HAP-1 (cell line): ENCODE measurements around the gene TNFRSF14.

Experiments used
- DNase-seq, 2 experiments: peaks; one replicate each; pipeline ENCODE4 v3.0.0-alpha.2; 2016 to 2020; ENCODE audit warnings: low spot score in 2 of 2
- H3K27me3 ChIP-seq: fragments of 250-450 bp; sonication (Bioruptor Pico); 2 replicates; pipeline ENCODE4 v1.5.1; 2020; ENCODE audit warnings: low read depth, mild to moderate bottlenecking, moderate library complexity
- H3K36me3 ChIP-seq: fragments of 250-450 bp; sonication (Bioruptor Pico); replicated peaks from 2 replicates; pipeline ENCODE4 v1.5.1; 2020; ENCODE audit warnings: mild to moderate bottlenecking
- H3K4me1 ChIP-seq: fragments of 250-450 bp; sonication (Bioruptor Pico); 2 replicates; pipeline ENCODE4 v1.5.1; 2020; ENCODE audit warnings: mild to moderate bottlenecking
- H3K4me3 ChIP-seq: fragments of 250-450 bp; sonication (Bioruptor Pico); 2 replicates; pipeline ENCODE4 v1.5.1; 2020; ENCODE audit warnings: mild to moderate bottlenecking, moderate library complexity
- H3K9me3 ChIP-seq: fragments of 250-450 bp; sonication (Bioruptor Pico); 2 replicates; pipeline ENCODE4 v1.5.1; 2020; ENCODE audit warnings: mild to moderate bottlenecking, moderate library complexity
- in situ Hi-C: fragments of 300-500 bp; cut with MboI; formaldehyde crosslinking; loops from 3 replicates; pipeline ENCODE4 v1.14.3; 2020; ENCODE audit warnings: low sequenced_read_pairs, inconsistent platforms, mixed read lengths

The TNFRSF14 gene

GRCh38 chr1:2538376-2538775 lies 17.8 kb upstream of the TNFRSF14 start:
- Histone ChIP-seq H3K4me1 (peaks cover 3% of the 10 kb centered on the region), H3K36me3 (no peaks in the 10 kb centered on the region), H3K4me3 (no peak overlapping the region), H3K27me3 (no peaks in the 10 kb centered on the region; the same call in 1 of the 2 replicates), H3K9me3 (no peaks in the 10 kb centered on the region)
- in situ Hi-C loops: no loop called here
- DNase-seq: no peak

GRCh38 chr1:2538872-2539271 lies 17.3 kb upstream of the TNFRSF14 start:
- in situ Hi-C loops: no loop called here
- no peaks in the 10 kb centered on the region; the same call in 1 of the 2 replicates for H3K27me3 ChIP-seq
- no peaks in the 10 kb centered on the region for H3K9me3 ChIP-seq

GRCh38 chr1:2539312-2539907 lies 16.8 kb upstream of the TNFRSF14 start:
- DNase-seq: peak in 1 of 2 experiments; percentile 72
- in situ Hi-C loops: no loop called here

More at GRCh38 chr1:2538872-2539271, 17.3 kb upstream of the TNFRSF14 start:
- Histone ChIP-seq H3K4me1 (peaks cover 8% of the 10 kb centered on the region), H3K36me3 (no peaks in the 10 kb centered on the region), H3K4me3 (no peak overlapping the region)
- DNase-seq: no peak

GRCh38 chr1:2540816-2541492 lies 15.2 kb upstream of the TNFRSF14 start:
- Histone ChIP-seq H3K36me3 (no peaks in the 10 kb centered on the region), H3K27me3 (no peaks in the 10 kb centered on the region; the same call in 1 of the 2 replicates), H3K4me1 (peaks cover 27% of the 10 kb centered on the region), H3K4me3 (no peak overlapping the region), H3K9me3 (no peaks in the 10 kb centered on the region)
- DNase-seq: peak in 1 of 2 experiments; percentile 73
- in situ Hi-C loops: no loop called here

More at GRCh38 chr1:2539312-2539907, 16.8 kb upstream of the TNFRSF14 start:
- no peaks in the 10 kb centered on the region for H3K36me3 ChIP-seq
- H3K27me3 ChIP-seq: no peaks in the 10 kb centered on the region; the same call in 1 of the 2 replicates
- no peak overlapping the region for H3K4me3 ChIP-seq
- peaks cover 13% of the 10 kb centered on the region for H3K4me1 ChIP-seq
- no peaks in the 10 kb centered on the region for H3K9me3 ChIP-seq

- no peaks in the 10 kb centered on the region for H3K9me3 ChIP-seq
- H3K4me3 ChIP-seq: no peak overlapping the region
- peaks cover 31% of the 10 kb centered on the region for H3K4me1 ChIP-seq
- no peaks in the 10 kb centered on the region for H3K36me3 ChIP-seq
- in situ Hi-C loops: no loop called here
- no peaks in the 10 kb centered on the region for H3K27me3 ChIP-seq
- peak in 1 of 2 experiments; percentile 50 for DNase-seq
Observed at GRCh38 chr1:2541619-2542245, 14.4 kb upstream of the TNFRSF14 start.

- Histone ChIP-seq H3K9me3 (no peaks in the 10 kb centered on the region), H3K4me3 (no peak overlapping the region), H3K36me3 (no peaks in the 10 kb centered on the region), H3K4me1 (peaks cover 36% of the 10 kb centered on the region), H3K27me3 (no peaks in the 10 kb centered on the region)
- in situ Hi-C loops: no loop called here
- no peak for DNase-seq
Observed at GRCh38 chr1:2542246-2542915, 13.8 kb upstream of the TNFRSF14 start.

DNA sequence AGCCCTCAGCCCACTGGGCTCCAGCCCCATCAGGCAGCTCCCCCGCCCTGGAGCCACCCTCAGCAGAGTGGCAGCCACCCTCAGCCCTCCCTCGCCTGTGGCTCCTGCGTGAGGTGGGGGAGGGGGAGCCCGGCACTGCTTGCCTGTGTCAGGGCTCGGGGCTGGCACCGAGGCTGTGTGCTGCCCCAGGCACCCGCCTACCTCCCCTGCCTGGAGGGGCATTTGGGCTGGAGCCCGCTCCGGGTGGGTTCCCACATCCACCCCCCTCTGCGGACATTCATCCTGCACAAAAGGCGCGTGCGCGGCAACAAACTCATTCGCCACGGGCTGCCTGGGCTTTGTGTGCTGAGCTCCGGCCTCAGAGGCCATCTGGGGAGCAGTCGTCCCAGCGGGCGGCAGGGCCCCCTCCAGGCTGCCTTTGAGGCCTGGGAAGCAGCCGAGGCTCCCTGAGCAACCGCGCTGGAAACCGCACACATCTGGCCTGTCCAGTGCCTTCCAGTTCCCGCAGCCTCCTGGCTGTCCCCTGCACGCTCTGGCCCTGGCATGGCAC lies 12.6 kb upstream of the TNFRSF14 start:
- in situ Hi-C loops: no loop called here
- H3K4me3 ChIP-seq: no peak overlapping the region
- DNase-seq: peak in 1 of 2 experiments; percentile 40

DNA sequence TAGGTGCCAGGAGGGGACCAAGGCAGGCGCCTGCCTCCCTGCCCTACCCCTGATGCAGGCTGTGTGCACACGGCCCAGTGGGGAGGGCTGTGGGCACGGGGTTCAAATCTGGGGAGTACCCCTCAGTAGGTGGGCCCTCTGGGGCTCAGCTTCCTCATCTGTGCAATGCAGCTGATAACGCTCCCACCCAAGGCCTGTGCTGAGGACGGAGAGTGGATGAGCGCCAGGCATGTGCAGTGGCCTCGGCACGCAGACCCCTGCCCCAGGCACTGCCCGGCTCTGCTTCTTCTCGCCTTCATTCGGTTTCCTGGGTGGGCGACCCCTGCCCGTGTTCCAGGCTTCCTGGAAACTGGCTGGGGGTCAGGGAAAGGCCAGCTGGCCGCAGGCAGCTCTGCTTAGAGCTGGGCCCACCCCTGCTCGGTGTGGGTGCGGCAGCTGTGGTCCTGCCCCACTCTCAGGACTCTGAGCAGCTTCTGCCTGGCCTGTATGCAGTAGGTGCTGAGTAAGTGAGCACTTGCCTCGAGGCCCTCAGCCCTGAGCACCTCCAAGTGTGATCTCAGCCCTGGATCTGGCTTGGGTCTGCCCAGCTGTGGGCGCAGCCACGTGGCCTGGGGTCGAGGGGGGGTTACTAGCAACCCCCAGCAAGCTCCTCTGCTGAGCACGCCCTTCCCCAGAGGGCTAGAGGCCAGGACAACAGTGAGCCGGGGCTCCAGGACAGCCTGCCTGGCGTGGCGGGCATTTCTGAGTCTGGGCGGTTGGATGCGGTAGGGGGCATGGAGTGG lies 11.9 kb upstream of the TNFRSF14 start:
- DNase-seq: no peak
- in situ Hi-C loops: no loop called here
- no peak overlapping the region for H3K4me3 ChIP-seq
- peaks cover 45% of the 10 kb centered on the region for H3K4me1 ChIP-seq
- no peaks in the 10 kb centered on the region for H3K36me3 ChIP-seq
- no peaks in the 10 kb centered on the region for H3K9me3 ChIP-seq
- no peaks in the 10 kb centered on the region for H3K27me3 ChIP-seq

More for the DNA sequence above, 12.6 kb upstream of the TNFRSF14 start:
- H3K36me3 ChIP-seq: no peaks in the 10 kb centered on the region
- H3K9me3 ChIP-seq: no peaks in the 10 kb centered on the region
- H3K27me3 ChIP-seq: no peaks in the 10 kb centered on the region
- peaks cover 45% of the 10 kb centered on the region for H3K4me1 ChIP-seq

DNA sequence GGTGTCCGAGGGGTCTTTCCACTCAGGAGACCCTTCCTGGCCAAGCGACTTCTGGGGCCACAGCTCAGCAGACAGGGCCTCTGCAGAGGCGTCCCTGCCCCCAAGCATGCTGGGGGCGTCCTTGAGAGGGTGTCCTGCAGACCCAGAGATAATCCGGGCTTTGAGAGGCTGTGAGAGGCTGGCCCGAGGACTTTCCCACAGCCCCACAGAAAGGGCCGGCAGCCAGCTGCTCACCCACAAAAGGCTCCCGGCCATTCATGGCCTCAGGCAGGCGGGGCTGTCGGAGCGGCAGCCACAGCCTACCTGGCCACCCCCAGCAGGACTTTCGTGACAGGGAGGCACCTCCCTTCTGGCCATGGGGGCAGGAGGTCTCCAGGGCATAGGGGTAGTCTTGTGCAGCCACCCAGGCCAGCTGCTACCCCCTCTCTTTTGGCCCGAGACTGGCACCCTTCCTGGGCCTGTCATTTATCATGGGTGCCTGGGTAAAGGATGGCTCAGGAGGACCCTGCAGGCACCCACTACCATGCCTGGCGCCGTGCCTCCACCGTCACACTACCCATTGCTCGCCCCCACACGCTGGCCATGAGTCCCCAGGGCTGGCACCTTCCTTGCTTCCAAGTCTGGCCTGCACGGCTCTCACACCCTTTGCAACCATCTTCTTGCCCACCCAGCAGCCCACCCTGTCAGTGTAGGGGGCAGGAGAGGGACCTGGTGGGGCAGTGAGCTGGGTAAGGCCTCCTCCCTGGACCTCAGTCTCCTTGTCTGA lies 11.1 kb upstream of the TNFRSF14 start:
- in situ Hi-C loops: loop anchor here (5.0 kb wide), 1 partner anchor 133 kb away; the partner anchor contains the start of gene PEX10
- DNase-seq: peak; percentile 36 to 70
- no peaks in the 10 kb centered on the region for H3K36me3 ChIP-seq
- peaks cover 45% of the 10 kb centered on the region for H3K4me1 ChIP-seq
- H3K27me3 ChIP-seq: no peaks in the 10 kb centered on the region
- no peaks in the 10 kb centered on the region for H3K9me3 ChIP-seq
- peak overlapping the region; percentile 24 for H3K4me3 ChIP-seq

- no peaks in the 10 kb centered on the region for H3K9me3 ChIP-seq
- in situ Hi-C loops: loop anchor here (5.0 kb wide), 1 partner anchor 134 kb away; the partner anchor contains the start of gene PEX10
- peak; percentile 88 to 96 for DNase-seq
Observed at GRCh38 chr1:2545754-2546514, 10.2 kb upstream of the TNFRSF14 start.

DNA sequence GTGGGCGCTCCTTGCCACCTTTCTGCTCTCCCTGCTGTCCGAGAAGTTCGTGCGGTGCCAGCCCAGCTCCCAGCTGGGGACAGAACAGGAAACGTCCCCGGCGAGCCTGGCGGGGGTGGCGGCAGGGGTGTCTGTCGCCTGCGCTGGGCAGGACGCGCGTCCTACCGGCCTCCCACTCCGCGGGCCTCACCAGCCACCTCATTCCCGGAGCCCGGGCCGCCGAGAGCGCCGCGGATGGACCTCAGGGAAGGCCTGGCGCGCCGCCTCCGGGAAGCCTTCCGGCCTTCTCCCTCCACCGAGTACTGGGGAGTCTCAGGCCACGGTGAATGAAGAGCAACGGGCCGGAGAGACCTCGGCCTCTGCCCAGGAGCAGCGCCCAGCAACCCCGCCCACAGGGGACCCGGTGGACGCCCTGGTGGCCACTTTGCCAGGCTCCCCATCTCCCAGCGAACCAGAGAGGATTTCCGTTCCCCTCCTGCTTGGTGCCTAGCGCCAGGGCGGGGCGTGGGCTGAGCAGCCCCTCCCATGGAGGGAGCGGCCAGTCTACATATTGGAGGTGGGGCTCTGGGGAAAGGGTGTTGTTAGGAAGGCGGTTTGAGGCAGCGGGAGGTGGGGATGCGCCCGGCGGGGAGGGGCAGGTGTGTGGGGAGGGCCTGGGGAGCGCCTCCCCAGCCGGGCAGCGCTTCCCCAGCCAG lies 9.5 kb upstream of the TNFRSF14 start:
- DNase-seq: peak; percentile 83 to 92
- in situ Hi-C loops: loop anchor here (5.0 kb wide), 1 partner anchor 134 kb away; the partner anchor contains the start of gene PEX10
- Histone ChIP-seq H3K4me3 (peak overlapping the region; percentile 37), H3K36me3 (no peaks in the 10 kb centered on the region), H3K27me3 (no peaks in the 10 kb centered on the region), H3K9me3 (no peaks in the 10 kb centered on the region), H3K4me1 (peaks cover 43% of the 10 kb centered on the region)

More at GRCh38 chr1:2545754-2546514, 10.2 kb upstream of the TNFRSF14 start:
- H3K36me3 ChIP-seq: no peaks in the 10 kb centered on the region
- H3K27me3 ChIP-seq: no peaks in the 10 kb centered on the region
- H3K4me1 ChIP-seq: peaks cover 45% of the 10 kb centered on the region
- peak overlapping the region; percentile 37 for H3K4me3 ChIP-seq
